ENCODE data around the gene CYTH4. TPM values are rescaled to one million over a fixed set of nuclear protein-coding genes. Genes with fewer than 3 reads are reported as not detected.

CYTH4 gene
- total RNA-seq, 2 experiments from 2014 or later, result 16.3 to 16.4 TPM

GRCh38 chr22:37295946-37296345 lies 13.6 kb downstream of the CYTH4 start:
- CTCF ChIA-PET, result no interaction called here
- POLR2A ChIA-PET, result no interaction called here

- CTCF ChIA-PET, result interaction anchor here (0.9 to 1.1 kb wide), 4 partner anchors 9 to 48 kb away, joined by 3 to 5 read pairs (median 3); no protein-coding TSS in a partner anchor
Measured at GRCh38 chr22:37298748-37299495, 16.6 kb downstream of the CYTH4 start.

GRCh38 chr22:37299969-37300509 lies 17.7 kb downstream of the CYTH4 start:
- CTCF ChIA-PET, result interaction anchor here (0.9 to 1.8 kb wide), 7 partner anchors 10 to 59 kb away, joined by 3 to 6 read pairs (median 3); no protein-coding TSS in a partner anchor
- POLR2A ChIA-PET, result interaction anchor here (0.7 to 1.1 kb wide), 3 partner anchors 10 to 15 kb away, joined by 3 to 4 read pairs (median 4); no protein-coding TSS in a partner anchor

More at GRCh38 chr22:37298748-37299495, 16.6 kb downstream of the CYTH4 start:
- POLR2A ChIA-PET, result interaction anchor here (1.0 kb wide), 1 partner anchor 16 kb away, joined by 3 read pairs; no protein-coding TSS in a partner anchor

GRCh38 chr22:37300551-37301017 lies 18.3 kb downstream of the CYTH4 start:
- POLR2A ChIA-PET, result interaction anchor here (0.7 to 1.1 kb wide), 3 partner anchors 9 to 16 kb away, joined by 3 to 4 read pairs (median 4); no protein-coding TSS in a partner anchor
- CTCF ChIA-PET, result interaction anchor here (1.0 to 1.8 kb wide), 5 partner anchors 9 to 59 kb away, joined by 3 to 6 read pairs (median 3); no protein-coding TSS in a partner anchor

- CTCF ChIA-PET, result interaction anchor here (1.0 to 1.8 kb wide), 3 partner anchors 9 to 16 kb away, joined by 3 to 6 read pairs (median 5); no protein-coding TSS in a partner anchor
- POLR2A ChIA-PET, result interaction anchor here (1.1 kb wide), 1 partner anchor 16 kb away, joined by 3 read pairs; no protein-coding TSS in a partner anchor
Measured at GRCh38 chr22:37301144-37301830, 19.0 kb downstream of the CYTH4 start.

GRCh38 chr22:37302674-37303555 lies 20.6 kb downstream of the CYTH4 start:
- CTCF ChIA-PET, result interaction anchor here (0.5 to 1.6 kb wide), 3 partner anchors 12 to 464 kb away, joined by 3 to 4 read pairs (median 4); no protein-coding TSS in a partner anchor
- POLR2A ChIA-PET, result no interaction called here

- ChIA-PET POLR2A (interaction anchor here (1.3 kb wide), 1 partner anchor 28 kb away, joined by 3 read pairs; no protein-coding TSS in a partner anchor), CTCF (interaction anchor here (1.6 kb wide), 1 partner anchor 11 kb away, joined by 4 read pairs; no protein-coding TSS in a partner anchor)
Measured at GRCh38 chr22:37303821-37304274, 21.5 kb downstream of the CYTH4 start.

- ChIA-PET CTCF (interaction anchor here (0.9 kb wide), 1 partner anchor 125 kb away, joined by 3 read pairs; no protein-coding TSS in a partner anchor), POLR2A (interaction anchor here (1.0 to 1.3 kb wide), 2 partner anchors 27 to 29 kb away, joined by 3 read pairs; no protein-coding TSS in a partner anchor)
Measured at GRCh38 chr22:37304595-37305343, 22.5 kb downstream of the CYTH4 start.

- POLR2A ChIA-PET, result interaction anchor here (1.0 kb wide), 1 partner anchor 28 kb away, joined by 3 read pairs; no protein-coding TSS in a partner anchor
- CTCF ChIA-PET, result interaction anchor here (0.8 to 1.2 kb wide), 3 partner anchors 10 to 143 kb away, joined by 3 to 5 read pairs (median 3); no protein-coding TSS in a partner anchor
Measured at GRCh38 chr22:37305887-37306286, 23.6 kb downstream of the CYTH4 start.

- POLR2A ChIA-PET, result no interaction called here
- CTCF ChIA-PET, result interaction anchor here (0.7 to 1.2 kb wide), 4 partner anchors 10 to 302 kb away, joined by 3 to 5 read pairs (median 3); partner anchors contain the start of gene GGA1
Measured at GRCh38 chr22:37306494-37306829, 24.2 kb downstream of the CYTH4 start.

GRCh38 chr22:37308385-37309200 lies 26.3 kb downstream of the CYTH4 start:
- POLR2A ChIA-PET, result no interaction called here

GRCh38 chr22:37309211-37310074 lies 27.1 kb downstream of the CYTH4 start:
- POLR2A ChIA-PET, result interaction anchor here (0.6 to 1.2 kb wide), 4 partner anchors 9 to 65 kb away, joined by 3 to 4 read pairs (median 3); partner anchors contain the start of gene RAC2
- CTCF ChIA-PET, result interaction anchor here (0.5 to 1.9 kb wide), 7 partner anchors 8 to 230 kb away, joined by 3 to 6 read pairs (median 3); partner anchors contain the start of gene MFNG

More at GRCh38 chr22:37308385-37309200, 26.3 kb downstream of the CYTH4 start:
- CTCF ChIA-PET, result interaction anchor here (0.7 to 1.4 kb wide), 2 partner anchors 18 to 49 kb away, joined by 3 read pairs; no protein-coding TSS in a partner anchor

GRCh38 chr22:37310075-37310606 lies 27.8 kb downstream of the CYTH4 start:
- CTCF ChIA-PET, result interaction anchor here (0.8 to 1.9 kb wide), 6 partner anchors 9 to 257 kb away, joined by 3 to 6 read pairs (median 4); partner anchors contain the start of gene MFNG
- POLR2A ChIA-PET, result interaction anchor here (0.6 to 1.2 kb wide), 6 partner anchors 10 to 86 kb away, joined by 3 to 4 read pairs (median 3); partner anchors contain the start of gene RAC2

- POLR2A ChIA-PET, result interaction anchor here (0.6 to 0.8 kb wide), 2 partner anchors 10 to 87 kb away, joined by 3 to 4 read pairs; no protein-coding TSS in a partner anchor
- CTCF ChIA-PET, result interaction anchor here (0.8 to 1.9 kb wide), 4 partner anchors 10 to 256 kb away, joined by 3 to 6 read pairs (median 6); no protein-coding TSS in a partner anchor
Measured at GRCh38 chr22:37310815-37311595, 28.7 kb downstream of the CYTH4 start.
